WTC11 (cell line): Measurements from ENCODE around the gene ESYT3. TPM values are rescaled to one million over a fixed set of nuclear protein-coding genes. Genes with fewer than 3 reads are reported as not detected.

Experiments used
- ATAC-seq: fragments of 200-7000 bp; cut with Tn5 transposase; 2 replicates; pipeline ENCODE4 v1.10.0; 2021; ENCODE audit warnings: mild to moderate bottlenecking, moderate library complexity
- CTCF ChIA-PET: fragments of 300-600 bp; sonication (Branson Sonifier 250); formaldehyde crosslinking; loops from one replicate; lab custom pipeline; 2021; ENCODE audit warnings: antibody characterized with exemption; lab: Charles Lee
- POLR2A ChIA-PET: fragments of 350-600 bp; sonication (Branson Sonifier 250); formaldehyde crosslinking; loops from one replicate; lab custom pipeline; 2021; ENCODE audit warnings: antibody characterized with exemption; lab: Charles Lee
- DNase-seq: peaks from one replicate; pipeline ENCODE4 v3.0.0; 2021; ENCODE audit warnings: low spot score
- H3K27ac Mint-ChIP-seq: 2 replicates; pipeline ENCODE4 v1.8.0; 2021; ENCODE audit warnings: mixed read lengths
- H3K27me3 Mint-ChIP-seq: 2 replicates; pipeline ENCODE4 v1.8.0; 2021; ENCODE audit warnings: low read depth, mild to moderate bottlenecking, moderate library complexity, mixed read lengths
- H3K36me3 Mint-ChIP-seq: 2 replicates; pipeline ENCODE4 v1.8.0; 2021; ENCODE audit warnings: mixed read lengths
- H3K4me1 Mint-ChIP-seq: 2 replicates; pipeline ENCODE4 v1.8.0; 2022; ENCODE audit warnings: mixed read lengths
- H3K4me3 Mint-ChIP-seq: 2 replicates; pipeline ENCODE4 v1.8.0; 2021; ENCODE audit warnings: mild to moderate bottlenecking, moderate library complexity, mixed read lengths
- H3K9me3 Mint-ChIP-seq: 2 replicates; pipeline ENCODE4 v1.8.0; 2021; ENCODE audit warnings: mixed read lengths
- ATF1 ChIP-seq: sonication (generic); formaldehyde crosslinking; IDR thresholded peaks from 2 replicates; pipeline ENCODE4 v1.8.1; 2023; ENCODE audit warnings: mild to moderate bottlenecking, moderate library complexity, missing genetic modification reagents
- CBFB ChIP-seq: sonication (generic); formaldehyde crosslinking; IDR thresholded peaks from 2 replicates; pipeline ENCODE4 v1.8.1; 2022; ENCODE audit warnings: mild to moderate bottlenecking, low read depth, missing genetic modification reagents
- ERG ChIP-seq: fragments of 250-450 bp; sonication (Bioruptor Pico); IDR thresholded peaks from 2 replicates; pipeline ENCODE4 v1.8.0; 2021; ENCODE audit warnings: mild to moderate bottlenecking
- JAZF1 ChIP-seq: fragments of 250-450 bp; sonication (Bioruptor Pico); IDR thresholded peaks from 2 replicates; pipeline ENCODE4 v1.9.0; 2021; ENCODE audit warnings: moderate library complexity, mild to moderate bottlenecking, inconsistent platforms
- NR1H2 ChIP-seq: sonication (generic); formaldehyde crosslinking; IDR thresholded peaks from 2 replicates; pipeline ENCODE4 v1.9.0; 2021; ENCODE audit warnings: mild to moderate bottlenecking, moderate library complexity, missing genetic modification reagents
- PRRX2 ChIP-seq: fragments of 250-450 bp; sonication (Bioruptor Pico); IDR thresholded peaks from 2 replicates; pipeline ENCODE4 v1.8.0; 2021; ENCODE audit warnings: mild to moderate bottlenecking
- SOX15 ChIP-seq: fragments of 250-450 bp; sonication (Bioruptor Pico); IDR thresholded peaks from 2 replicates; pipeline ENCODE4 v1.9.0; 2021; ENCODE audit warnings: mild to moderate bottlenecking
- STAT6 ChIP-seq: sonication (generic); formaldehyde crosslinking; conservative IDR thresholded peaks from 2 replicates; pipeline ENCODE4 v1.8.1; 2023; ENCODE audit warnings: mild to moderate bottlenecking, low read depth, missing genetic modification reagents, moderate library complexity
- TEAD1 ChIP-seq: sonication (generic); formaldehyde crosslinking; IDR thresholded peaks from 2 replicates; pipeline ENCODE4 v1.8.0; 2022; ENCODE audit warnings: mild to moderate bottlenecking, missing genetic modification reagents
- ZMAT4 ChIP-seq: fragments of 250-450 bp; sonication (Bioruptor Pico); IDR thresholded peaks from 2 replicates; pipeline ENCODE4 v1.9.0; 2021; ENCODE audit warnings: mild to moderate bottlenecking
- ZNF281 ChIP-seq: sonication (generic); formaldehyde crosslinking; IDR thresholded peaks from 2 replicates; pipeline ENCODE4 v1.8.0; 2023; ENCODE audit warnings: mild to moderate bottlenecking, missing genetic modification reagents
- ZNF671 ChIP-seq: fragments of 250-450 bp; sonication (Bioruptor Pico); IDR thresholded peaks from 2 replicates; pipeline ENCODE4 v1.8.0; 2021; ENCODE audit warnings: mild to moderate bottlenecking
- total RNA-seq: library from RNA; stranded (reverse); gene quantifications from 3 replicates; pipeline ENCODE4 v1.2.3, GENCODE V29; 2021
- TF ChIP-seq, protein P1 (sequence below): sonication (generic); formaldehyde crosslinking; IDR thresholded peaks from 2 replicates; pipeline ENCODE4 v1.8.0; 2022; ENCODE audit warnings: mild to moderate bottlenecking, missing genetic modification reagents
- TF ChIP-seq, protein P2 (sequence below): fragments of 250-450 bp; sonication (Bioruptor Pico); IDR thresholded peaks from 2 replicates; pipeline ENCODE4 v1.9.0; 2021; ENCODE audit warnings: mild to moderate bottlenecking, borderline replicate concordance
- TF ChIP-seq, protein P3 (sequence below): sonication (generic); formaldehyde crosslinking; IDR thresholded peaks from 2 replicates; pipeline ENCODE4 v1.8.0; 2022; ENCODE audit warnings: missing genetic modification reagents

ESYT3 gene
- total RNA-seq, 1 experiment from 2014 or later = 6.4 TPM

DNA sequence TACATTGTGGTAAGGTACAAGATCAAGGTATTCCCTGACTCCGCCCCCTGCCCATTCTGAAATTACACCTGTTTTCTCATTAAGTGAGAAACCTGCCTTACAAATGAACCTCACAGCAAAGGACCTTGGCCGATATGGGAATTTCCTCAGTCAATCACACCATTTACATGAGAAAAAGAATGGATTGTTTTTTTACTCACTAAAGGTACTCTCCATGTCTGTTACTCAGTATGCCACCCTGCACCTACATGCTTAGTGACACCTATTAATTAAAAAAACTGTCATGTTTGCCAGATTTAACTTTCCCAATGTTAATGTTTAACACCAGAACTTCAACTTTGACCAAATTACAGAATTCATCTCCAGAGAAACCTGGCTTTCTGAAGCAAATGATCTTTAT lies 62.0 kb downstream of the ESYT3 start:
- peak; percentile 36; the same call in 1 of the 2 replicates for ATAC-seq
- Mint-ChIP-seq H3K9me3 (peaks cover 4% of the 10 kb centered on the region), H3K4me3 (no peak overlapping the region), H3K27me3 (no peaks in the 10 kb centered on the region; the same call in 1 of the 2 replicates), H3K36me3 (peaks cover 20% of the 10 kb centered on the region), H3K27ac (peak overlapping the region; percentile 21; the same call in 1 of the 2 replicates), H3K4me1 (peaks cover 14% of the 10 kb centered on the region)
- no peak for DNase-seq
- no peak for TF ChIP-seq TEAD1
- TF ChIP-seq ZMAT4 = no peak
- TF ChIP-seq, protein P1, sequence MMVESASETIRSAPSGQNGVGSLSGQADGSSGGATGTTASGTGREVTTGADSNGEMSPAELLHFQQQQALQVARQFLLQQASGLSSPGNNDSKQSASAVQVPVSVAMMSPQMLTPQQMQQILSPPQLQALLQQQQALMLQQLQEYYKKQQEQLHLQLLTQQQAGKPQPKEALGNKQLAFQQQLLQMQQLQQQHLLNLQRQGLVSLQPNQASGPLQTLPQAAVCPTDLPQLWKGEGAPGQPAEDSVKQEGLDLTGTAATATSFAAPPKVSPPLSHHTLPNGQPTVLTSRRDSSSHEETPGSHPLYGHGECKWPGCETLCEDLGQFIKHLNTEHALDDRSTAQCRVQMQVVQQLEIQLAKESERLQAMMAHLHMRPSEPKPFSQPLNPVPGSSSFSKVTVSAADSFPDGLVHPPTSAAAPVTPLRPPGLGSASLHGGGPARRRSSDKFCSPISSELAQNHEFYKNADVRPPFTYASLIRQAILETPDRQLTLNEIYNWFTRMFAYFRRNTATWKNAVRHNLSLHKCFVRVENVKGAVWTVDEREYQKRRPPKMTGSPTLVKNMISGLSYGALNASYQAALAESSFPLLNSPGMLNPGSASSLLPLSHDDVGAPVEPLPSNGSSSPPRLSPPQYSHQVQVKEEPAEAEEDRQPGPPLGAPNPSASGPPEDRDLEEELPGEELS (CRISPR knock-in tag) = no peak
- TF ChIP-seq, protein P2, sequence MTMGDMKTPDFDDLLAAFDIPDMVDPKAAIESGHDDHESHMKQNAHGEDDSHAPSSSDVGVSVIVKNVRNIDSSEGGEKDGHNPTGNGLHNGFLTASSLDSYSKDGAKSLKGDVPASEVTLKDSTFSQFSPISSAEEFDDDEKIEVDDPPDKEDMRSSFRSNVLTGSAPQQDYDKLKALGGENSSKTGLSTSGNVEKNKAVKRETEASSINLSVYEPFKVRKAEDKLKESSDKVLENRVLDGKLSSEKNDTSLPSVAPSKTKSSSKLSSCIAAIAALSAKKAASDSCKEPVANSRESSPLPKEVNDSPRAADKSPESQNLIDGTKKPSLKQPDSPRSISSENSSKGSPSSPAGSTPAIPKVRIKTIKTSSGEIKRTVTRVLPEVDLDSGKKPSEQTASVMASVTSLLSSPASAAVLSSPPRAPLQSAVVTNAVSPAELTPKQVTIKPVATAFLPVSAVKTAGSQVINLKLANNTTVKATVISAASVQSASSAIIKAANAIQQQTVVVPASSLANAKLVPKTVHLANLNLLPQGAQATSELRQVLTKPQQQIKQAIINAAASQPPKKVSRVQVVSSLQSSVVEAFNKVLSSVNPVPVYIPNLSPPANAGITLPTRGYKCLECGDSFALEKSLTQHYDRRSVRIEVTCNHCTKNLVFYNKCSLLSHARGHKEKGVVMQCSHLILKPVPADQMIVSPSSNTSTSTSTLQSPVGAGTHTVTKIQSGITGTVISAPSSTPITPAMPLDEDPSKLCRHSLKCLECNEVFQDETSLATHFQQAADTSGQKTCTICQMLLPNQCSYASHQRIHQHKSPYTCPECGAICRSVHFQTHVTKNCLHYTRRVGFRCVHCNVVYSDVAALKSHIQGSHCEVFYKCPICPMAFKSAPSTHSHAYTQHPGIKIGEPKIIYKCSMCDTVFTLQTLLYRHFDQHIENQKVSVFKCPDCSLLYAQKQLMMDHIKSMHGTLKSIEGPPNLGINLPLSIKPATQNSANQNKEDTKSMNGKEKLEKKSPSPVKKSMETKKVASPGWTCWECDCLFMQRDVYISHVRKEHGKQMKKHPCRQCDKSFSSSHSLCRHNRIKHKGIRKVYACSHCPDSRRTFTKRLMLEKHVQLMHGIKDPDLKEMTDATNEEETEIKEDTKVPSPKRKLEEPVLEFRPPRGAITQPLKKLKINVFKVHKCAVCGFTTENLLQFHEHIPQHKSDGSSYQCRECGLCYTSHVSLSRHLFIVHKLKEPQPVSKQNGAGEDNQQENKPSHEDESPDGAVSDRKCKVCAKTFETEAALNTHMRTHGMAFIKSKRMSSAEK (CRISPR knock-in tag) = no peak
- no peak for TF ChIP-seq NR1H2 (CRISPR knock-in tag)
- no peak for TF ChIP-seq ERG (CRISPR knock-in tag)
- TF ChIP-seq ZNF671 (CRISPR knock-in tag) = no peak
- TF ChIP-seq CBFB = no peak
- no peak for TF ChIP-seq ZNF281 (CRISPR knock-in tag)
- TF ChIP-seq STAT6 (CRISPR knock-in tag) = no peak
- TF ChIP-seq SOX15 (CRISPR knock-in tag) = no peak
- TF ChIP-seq, protein P3, sequence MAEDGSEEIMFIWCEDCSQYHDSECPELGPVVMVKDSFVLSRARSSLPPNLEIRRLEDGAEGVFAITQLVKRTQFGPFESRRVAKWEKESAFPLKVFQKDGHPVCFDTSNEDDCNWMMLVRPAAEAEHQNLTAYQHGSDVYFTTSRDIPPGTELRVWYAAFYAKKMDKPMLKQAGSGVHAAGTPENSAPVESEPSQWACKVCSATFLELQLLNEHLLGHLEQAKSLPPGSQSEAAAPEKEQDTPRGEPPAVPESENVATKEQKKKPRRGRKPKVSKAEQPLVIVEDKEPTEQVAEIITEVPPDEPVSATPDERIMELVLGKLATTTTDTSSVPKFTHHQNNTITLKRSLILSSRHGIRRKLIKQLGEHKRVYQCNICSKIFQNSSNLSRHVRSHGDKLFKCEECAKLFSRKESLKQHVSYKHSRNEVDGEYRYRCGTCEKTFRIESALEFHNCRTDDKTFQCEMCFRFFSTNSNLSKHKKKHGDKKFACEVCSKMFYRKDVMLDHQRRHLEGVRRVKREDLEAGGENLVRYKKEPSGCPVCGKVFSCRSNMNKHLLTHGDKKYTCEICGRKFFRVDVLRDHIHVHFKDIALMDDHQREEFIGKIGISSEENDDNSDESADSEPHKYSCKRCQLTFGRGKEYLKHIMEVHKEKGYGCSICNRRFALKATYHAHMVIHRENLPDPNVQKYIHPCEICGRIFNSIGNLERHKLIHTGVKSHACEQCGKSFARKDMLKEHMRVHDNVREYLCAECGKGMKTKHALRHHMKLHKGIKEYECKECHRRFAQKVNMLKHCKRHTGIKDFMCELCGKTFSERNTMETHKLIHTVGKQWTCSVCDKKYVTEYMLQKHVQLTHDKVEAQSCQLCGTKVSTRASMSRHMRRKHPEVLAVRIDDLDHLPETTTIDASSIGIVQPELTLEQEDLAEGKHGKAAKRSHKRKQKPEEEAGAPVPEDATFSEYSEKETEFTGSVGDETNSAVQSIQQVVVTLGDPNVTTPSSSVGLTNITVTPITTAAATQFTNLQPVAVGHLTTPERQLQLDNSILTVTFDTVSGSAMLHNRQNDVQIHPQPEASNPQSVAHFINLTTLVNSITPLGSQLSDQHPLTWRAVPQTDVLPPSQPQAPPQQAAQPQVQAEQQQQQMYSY (CRISPR knock-in tag) = no peak
- TF ChIP-seq PRRX2 (CRISPR knock-in tag) = no peak
- no peak for TF ChIP-seq ATF1 (CRISPR knock-in tag)
- TF ChIP-seq JAZF1 = no peak
- ChIA-PET POLR2A (no interaction called here), CTCF (interaction anchor here (0.9 to 2.1 kb wide), 3 partner anchors 17 to 427 kb away, joined by 5 to 8 read pairs (median 5); partner anchors contain the start of gene CEP70)
